ENCODE results near the gene NOL8. TPM values are rescaled to one million over a fixed set of nuclear protein-coding genes. Genes with fewer than 3 reads are reported as not detected.

NOL8 gene
- total RNA-seq, 1 donor from 2014 or later, result 28.2 TPM

DNA sequence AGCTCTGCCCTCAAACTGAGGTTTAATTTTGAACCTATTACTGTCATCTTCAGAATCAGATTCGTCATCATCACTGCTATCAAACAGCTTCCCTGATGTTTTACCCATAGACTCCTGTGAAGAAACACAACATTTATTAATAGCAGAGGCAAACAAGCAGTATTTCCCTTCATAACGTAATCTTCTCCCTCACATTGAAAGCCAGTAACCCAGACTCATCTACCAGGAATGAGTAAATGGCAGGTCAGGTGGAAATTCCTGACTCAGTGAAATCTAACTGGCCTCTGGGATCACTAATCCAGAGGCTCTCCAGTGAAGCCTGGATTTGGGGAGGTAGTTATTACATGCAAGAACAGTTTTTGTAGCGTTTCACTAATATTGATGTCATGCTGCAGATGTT, 14.6 kb downstream of the NOL8 start:
- no peak for DNase-seq

DNA sequence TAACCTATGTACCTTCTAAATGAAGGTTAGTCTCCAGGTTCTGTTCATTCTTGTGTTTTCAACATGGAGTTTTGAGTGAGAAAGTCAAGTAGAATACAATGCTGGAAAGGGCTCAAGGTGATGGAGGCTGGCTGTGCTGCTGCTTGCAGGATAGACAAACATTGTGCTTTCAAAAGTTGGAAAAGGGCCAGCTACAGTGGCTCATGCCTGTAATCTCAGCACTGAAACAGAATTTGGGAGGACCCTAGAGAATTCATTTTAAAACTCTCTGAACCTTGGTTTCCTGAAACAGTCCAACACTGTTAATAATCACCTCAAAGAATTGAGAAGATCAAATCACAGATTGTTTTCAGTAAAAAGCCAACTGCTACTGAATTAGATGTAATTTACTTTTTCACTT, 16.3 kb downstream of the NOL8 start:
- peak; percentile 34 for DNase-seq

DNA sequence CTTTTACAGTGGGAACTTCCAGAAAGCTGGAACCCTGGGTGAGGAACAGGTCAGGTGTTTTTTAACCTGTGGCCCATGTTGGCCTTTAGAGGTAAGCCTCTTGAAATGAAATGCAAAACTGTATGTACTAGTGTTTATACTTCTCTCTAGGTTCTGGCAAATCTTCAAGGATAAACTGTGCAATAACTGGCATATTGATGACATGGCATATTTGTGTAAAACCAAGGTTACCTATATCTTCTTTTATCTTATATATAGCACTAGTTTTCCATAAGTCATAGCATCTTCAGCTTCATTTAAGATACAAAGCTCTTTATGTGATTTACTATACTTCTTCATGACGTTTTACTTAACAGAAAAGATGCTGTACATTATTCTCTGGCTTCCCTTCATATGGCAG, 24.2 kb downstream of the NOL8 start:
- DNase-seq, result no peak

- no peak for DNase-seq
These were observed 26.0 kb downstream of the NOL8 start for GRCh38 chr9:92299116-92299515.

DNA sequence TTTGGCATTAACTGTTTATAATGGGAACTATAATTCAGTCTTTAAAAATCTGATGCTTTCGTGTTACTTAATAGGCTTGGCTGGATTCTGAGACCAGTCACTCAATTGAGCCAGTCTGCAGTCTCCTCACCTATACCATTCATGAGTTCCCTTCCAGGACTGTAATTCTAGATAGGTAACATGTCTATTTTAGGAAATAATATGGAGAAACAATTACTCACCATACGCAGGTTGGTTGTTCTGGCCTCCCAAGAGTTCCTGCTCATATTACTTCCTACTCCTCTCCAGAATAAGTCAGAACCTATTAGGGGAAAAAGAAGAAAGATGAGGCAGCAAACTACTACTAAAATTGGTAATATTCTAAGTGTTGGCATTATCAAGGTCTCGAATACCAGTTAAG, 27.1 kb downstream of the NOL8 start:
- no peak for DNase-seq

DNA sequence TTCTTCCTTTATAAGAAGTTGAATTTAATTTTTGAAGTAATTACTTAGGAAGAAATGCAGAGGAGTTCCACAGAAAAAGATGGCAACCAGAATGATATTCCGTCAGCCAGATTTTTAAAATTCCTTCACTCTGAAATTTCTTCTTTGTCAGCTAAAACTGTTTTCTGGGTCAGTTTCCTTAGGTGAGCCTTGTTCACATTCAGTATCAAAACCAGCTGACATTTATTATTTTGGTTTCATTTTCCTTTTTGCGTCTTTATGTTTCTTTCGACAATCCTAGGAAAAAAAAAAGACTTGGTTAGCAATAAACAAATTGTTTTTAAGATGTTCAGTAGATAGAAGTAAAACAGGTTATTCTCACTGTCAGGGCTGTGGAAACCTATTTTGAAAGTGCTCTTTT, 27.5 kb downstream of the NOL8 start:
- DNase-seq, result no peak

GRCh38 chr9:92295827-92296258, 29.3 kb downstream of the NOL8 start:
- DNase-seq, result peak; percentile 39

DNA sequence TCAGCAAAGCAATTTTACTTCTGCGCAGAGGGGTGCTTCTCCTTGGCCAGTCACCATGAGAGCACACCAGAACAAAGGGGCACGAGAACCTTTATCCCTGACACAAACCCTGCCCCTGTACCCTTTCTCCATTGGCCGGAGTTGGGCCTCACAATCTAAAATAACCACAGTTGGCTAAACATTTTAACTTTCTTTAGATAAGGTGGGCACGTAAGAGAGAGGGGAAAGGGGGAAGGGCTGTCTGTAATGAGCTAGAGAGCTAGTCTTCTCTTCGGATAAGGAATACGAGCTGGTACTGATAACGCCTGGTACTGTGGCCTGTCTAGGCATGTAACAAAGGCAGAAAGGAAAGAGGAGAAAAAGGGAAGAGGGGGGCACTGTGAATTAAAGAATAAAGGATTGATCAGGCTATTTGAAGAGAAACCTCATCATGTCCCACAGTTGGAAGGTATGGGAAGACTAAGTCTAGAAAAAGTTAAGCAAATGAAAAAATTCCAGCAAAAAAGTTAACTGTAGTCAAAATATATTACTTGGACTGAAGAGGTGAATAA, 29.8 kb downstream of the NOL8 start:
- DNase-seq, result no peak

GRCh38 chr9:92294297-92294676, 30.9 kb downstream of the NOL8 start:
- peak; percentile 23 for DNase-seq

DNA sequence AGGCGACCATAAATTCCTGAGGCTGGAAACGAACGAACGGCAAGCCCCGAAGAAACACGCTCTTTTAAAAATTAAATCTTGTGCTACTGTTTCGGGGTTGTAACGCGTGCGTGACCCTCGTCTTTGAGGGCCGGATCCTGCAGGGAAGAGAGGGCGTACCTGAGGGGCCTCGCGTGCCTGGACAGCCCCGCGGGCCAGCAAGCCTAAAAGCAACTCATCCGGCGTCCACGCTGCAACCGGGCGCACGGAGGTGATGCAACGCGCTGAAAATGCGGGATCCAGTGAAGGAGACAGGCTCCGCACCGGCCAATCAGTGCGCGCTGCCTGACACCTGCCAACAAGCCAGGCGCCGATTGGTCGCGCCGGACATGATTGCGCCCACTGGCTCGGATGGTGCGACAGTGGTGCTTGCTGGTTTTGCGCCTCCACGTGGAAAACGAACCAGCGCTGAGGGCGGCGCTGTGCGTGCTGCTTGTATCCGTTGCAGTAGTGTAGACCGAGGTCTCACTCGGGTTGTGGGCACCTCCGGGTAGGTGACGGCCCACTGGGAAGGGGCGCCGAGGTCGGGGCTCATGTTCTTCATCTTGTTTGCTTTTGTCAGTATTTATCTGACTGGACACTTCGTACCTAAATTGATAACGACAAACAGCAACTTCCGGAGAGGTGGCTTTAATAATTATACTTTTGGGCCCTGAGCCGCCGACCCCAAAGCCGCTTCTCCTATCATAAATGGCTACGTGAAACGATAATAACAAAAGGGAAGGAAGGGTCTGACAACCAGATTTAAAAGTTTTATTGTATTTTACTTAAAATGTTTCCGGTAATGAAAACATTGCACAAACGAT, 31.5 kb downstream of the NOL8 start, which contains the start of gene IARS1:
Gene IARS1, minus strand, starts transcription at position 246 of the 845 bp plus-strand sequence. CDS start 4,278 bp downstream, outside the sequence.
- DNase-seq, result peak; percentile 99

DNA sequence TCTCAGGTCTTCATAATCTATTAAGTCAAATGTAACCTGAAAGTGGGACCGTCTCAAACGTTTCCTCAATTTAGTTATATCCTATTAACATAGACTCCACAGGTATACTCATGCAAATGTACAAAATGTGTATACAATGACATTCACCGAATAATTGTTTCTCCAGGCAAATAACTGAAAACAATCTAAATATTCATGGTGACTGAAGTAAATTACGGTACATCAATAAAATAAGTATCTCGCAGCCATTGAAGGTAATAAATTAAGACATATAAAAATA, 32.1 kb downstream of the NOL8 start:
- DNase-seq, result no peak

- DNase-seq, result peak; percentile 10
These were observed 32.6 kb downstream of the NOL8 start for GRCh38 chr9:92292338-92293074.

DNA sequence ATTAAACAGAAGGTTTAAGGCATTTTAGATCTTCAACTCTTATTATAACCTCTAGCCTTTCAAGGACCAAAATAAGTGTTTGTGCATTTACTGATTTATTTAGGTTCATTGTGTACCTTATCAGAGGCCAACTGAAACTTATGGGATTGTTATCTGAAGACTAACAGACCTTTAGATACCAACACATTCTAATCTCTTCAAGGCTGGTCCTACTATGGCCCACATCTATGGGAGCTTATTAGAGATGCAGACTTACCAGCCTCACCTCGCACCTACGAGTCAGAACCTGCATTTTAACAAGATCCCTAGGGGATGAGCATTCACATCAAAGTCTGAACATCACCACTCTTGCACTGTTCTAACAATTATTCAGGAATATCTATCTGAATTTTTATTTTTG, 33.6 kb downstream of the NOL8 start:
- DNase-seq, result no peak

- DNase-seq, result no peak
These were observed 34.2 kb downstream of the NOL8 start for GRCh38 chr9:92290785-92291429.

DNA sequence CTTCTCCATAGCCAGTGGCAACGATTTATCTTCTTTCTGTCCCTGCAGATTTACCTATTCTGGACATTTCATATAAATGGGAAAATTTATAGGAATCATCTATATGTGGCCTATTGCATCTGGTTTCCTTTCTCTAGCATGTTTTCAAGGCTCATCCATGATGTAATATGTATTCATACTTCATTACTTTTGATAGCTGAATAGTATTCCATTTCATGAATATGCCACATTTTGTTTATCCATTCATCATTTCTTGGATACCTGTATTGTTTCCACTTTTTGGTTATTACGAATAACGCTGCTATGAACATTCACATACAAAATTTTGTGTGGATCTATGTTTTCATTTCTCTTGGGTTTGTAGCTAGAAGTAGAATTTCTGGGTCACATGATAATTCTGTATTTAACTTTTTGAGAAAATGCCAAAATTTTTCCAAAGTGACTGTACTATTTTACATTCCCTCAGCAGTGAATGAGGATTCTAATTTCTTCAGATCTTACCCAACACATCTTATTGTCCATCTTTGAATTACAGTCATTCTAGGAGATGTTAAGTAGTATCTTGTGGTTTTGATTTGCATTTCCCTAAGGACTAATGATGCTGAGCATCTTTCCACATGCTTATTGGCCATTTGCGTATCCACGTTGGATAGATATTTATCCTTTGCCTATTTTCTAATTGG, 35.3 kb downstream of the NOL8 start:
- DNase-seq, result no peak

DNA sequence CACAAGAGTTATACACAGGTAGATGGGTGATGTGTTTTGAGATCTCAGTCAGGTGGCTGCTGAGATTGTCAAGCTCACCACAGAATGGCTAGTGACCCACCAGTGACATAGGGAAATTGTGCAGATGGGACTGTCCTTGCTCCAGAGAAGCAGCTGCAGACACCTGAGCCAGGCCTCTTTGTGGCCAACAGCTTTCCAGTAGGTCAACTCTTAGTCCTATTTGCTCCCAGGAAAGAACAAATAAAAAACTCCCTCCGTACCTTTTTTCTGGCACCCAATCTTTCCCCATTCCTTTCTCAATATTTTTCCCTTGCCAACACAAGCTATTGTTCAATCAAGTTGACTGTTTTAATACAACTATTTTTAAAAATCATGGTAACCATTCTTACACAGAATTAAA, 45.8 kb downstream of the NOL8 start:
- DNase-seq, result no peak

DNA sequence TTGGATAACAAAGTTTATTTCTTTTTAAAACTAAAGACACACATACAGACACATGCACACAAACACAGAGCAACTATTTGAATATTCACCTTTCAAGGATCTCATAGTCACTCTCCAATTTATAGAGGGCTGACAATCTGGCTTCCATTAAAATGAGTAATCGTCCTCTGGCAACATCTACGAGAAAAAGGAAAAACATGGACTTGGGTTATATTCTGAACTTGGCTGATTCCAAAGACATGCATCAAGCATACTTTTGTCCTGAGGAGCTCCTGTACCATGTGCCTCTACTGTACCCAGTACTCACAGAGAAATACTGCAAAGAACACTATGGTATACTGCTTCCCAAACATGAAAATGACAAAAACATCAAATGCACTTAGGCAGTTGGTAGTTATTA, 47.0 kb downstream of the NOL8 start:
- no peak for DNase-seq

DNA sequence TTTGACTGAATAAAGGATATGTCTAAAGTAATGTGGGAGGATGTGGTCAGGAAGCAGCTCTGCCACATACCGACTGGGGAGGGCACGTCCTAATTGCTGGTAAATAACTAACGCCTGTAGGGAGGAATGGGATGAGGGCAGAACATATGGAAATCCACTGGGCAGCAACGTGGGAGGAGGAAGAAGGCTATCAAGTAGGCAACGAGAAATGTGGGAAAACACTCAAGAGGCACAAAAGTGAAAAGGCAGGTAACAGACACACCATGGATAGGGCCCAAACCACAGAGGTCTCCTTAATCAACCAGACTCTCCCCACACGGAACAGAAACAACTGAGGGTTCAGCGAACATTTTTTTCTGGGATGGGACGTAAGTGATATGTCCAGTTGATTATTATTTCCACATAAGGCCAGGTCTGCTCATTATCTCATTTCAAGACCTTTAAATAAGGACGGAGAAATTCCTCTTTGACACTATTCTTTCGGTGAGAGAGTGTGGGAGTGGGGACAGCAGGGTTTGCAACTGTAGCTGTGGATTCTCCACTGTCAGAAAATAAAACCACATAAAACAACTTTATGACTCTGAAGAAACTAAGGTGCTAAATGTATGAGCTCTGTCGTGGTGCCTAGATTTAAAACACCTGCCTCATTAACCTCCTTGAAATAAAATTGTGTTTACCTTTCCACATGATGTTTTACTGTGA, 48.7 kb downstream of the NOL8 start:
- DNase-seq, result peak; percentile 7

DNA sequence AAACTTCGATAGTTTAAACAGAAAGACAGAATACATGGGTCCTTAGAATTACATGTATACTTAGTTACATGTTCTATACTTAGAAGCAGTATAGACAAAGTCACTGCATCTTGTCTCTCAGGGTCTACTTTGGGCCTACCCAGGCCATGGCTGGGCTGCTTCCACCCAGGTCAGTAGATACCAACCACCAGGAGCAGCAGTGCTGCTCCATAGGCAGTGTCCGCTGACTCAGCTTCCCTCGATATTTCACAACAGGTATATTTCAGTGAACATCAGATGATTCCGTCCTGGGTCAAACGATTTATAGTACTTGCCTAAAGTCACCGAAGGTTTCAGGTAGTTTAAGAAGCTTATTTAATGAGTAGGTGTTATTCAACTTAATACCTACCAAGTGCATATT, 49.6 kb downstream of the NOL8 start:
- DNase-seq, result no peak

DNA sequence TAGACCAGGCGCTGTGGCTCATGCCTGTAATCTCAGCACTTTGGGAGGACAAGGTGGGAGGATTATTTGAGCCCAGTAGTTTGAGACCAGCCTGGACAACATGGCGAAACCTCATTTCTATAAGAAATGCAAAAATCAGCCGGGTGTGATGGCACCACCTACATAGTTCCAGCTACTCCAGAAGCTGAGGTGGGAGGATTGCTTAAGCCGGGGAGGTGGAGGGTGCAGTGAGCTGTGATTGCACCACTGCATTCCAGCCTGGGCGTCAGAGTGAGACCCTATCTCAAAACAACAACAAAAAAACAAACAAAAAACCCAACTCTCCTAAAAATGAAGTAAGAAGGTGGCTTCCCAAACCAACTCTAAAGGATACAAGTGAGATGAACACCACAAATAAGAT, 54.6 kb downstream of the NOL8 start:
- DNase-seq, result no peak

- no peak for DNase-seq
These were observed 58.7 kb downstream of the NOL8 start for GRCh38 chr9:92266486-92266885.

- DNase-seq, result no peak
These were observed 60.0 kb downstream of the NOL8 start for GRCh38 chr9:92265154-92265553.
